H1 (cell line): Measurements from ENCODE around the gene PID1. TPM values are rescaled to one million over a fixed set of nuclear protein-coding genes. Genes with fewer than 3 reads are reported as not detected.

ENCODE experiments used
- CTCF ChIA-PET: fragments of 300-600 bp; sonication (Branson Sonifier 250); formaldehyde crosslinking; loops from one replicate; lab custom pipeline; 2021; ENCODE audit not compliant: partially characterized antibody; lab: Charles Lee
- POLR2A ChIA-PET: fragments of 300-600 bp; sonication (Branson Sonifier 250); formaldehyde crosslinking; loops from one replicate; lab custom pipeline; 2021; ENCODE audit warnings: inconsistent platforms; ENCODE audit not compliant: partially characterized antibody; lab: Charles Lee
- DNase-seq, 2 experiments: peaks; one replicate each; pipeline versions ENCODE4 v3.0.0 to v3.0.0-alpha.2; 2010 to 2022; ENCODE audit warnings: low spot score in 2 of 2, low read depth in 1 of 2, mixed read lengths in 1 of 2
- FAIRE-seq: peaks from 2 replicates; lab custom pipeline; 2011; peaks lifted over from hg19 to GRCh38; lab: Jason Lieb, UNC
- H2AFZ ChIP-seq: 2 replicates; pipeline ENCODE4 v1.8.1; 2012; ENCODE audit warnings: low read length, inconsistent platforms
- H2AK5ac ChIP-seq: 2 replicates; pipeline ENCODE4 v1.6.1; 2013; ENCODE audit warnings: low read depth, low read length
- H2BK120ac ChIP-seq: replicated peaks from 2 replicates; pipeline ENCODE3; 2013; ENCODE audit warnings: low read depth, low read length, inconsistent platforms
- H2BK12ac ChIP-seq: 2 replicates; pipeline ENCODE4 v1.6.1; 2013; ENCODE audit warnings: low read depth, low read length
- H2BK15ac ChIP-seq: 2 replicates; pipeline ENCODE4 v1.6.1; 2013; ENCODE audit warnings: low read length
- H2BK20ac ChIP-seq: 2 replicates; pipeline ENCODE4 v1.6.1; 2013; ENCODE audit warnings: low read length
- H2BK5ac ChIP-seq: 2 replicates; pipeline ENCODE4 v1.6.1; 2013; ENCODE audit warnings: low read depth, low read length
- H3K14ac ChIP-seq: 2 replicates; pipeline ENCODE4 v1.6.1; 2013; ENCODE audit warnings: inconsistent platforms; ENCODE audit not compliant: insufficient read length
- H3K18ac ChIP-seq: 2 replicates; pipeline ENCODE4 v1.6.1; 2013; ENCODE audit warnings: low read length; ENCODE audit errors: extremely low read depth
- H3K23ac ChIP-seq: 2 replicates; pipeline ENCODE4 v1.6.1; 2013; ENCODE audit warnings: inconsistent platforms; ENCODE audit not compliant: insufficient read length
- H3K23me2 ChIP-seq: 2 replicates; pipeline ENCODE4 v1.6.1; 2013; ENCODE audit warnings: low read depth, low read length
- H3K27ac ChIP-seq: 2 replicates; pipeline ENCODE4 v1.6.1; 2011; ENCODE audit warnings: low read depth, low read length, inconsistent platforms
- H3K27me3 ChIP-seq, 4 experiments: replicated peaks in 1 of 4; 1 replicate in 1 of 4; 2 replicates in 3 of 4; pipeline versions ENCODE4 v1.6.1 to v1.8.1; 2011 to 2013; ENCODE audit warnings: low read length in 3 of 4, mild to moderate bottlenecking in 3 of 4, inconsistent platforms in 2 of 4, mixed read lengths in 2 of 4, moderate library complexity in 1 of 4; ENCODE audit not compliant: control insufficient read depth in 3 of 4, insufficient read depth in 3 of 4; ENCODE audit errors: extremely low read depth in 1 of 4
- H3K36me3 ChIP-seq, 4 experiments: 2 replicates each; pipeline versions ENCODE4 v1.6.1 to v1.8.1; 2011 to 2013; ENCODE audit warnings: mild to moderate bottlenecking in 4 of 4, low read length in 3 of 4, moderate library complexity in 2 of 4, control low read depth in 1 of 4, inconsistent platforms in 1 of 4; ENCODE audit not compliant: insufficient read depth in 4 of 4, control insufficient read depth in 2 of 4
- H3K4ac ChIP-seq: replicated peaks from 2 replicates; pipeline ENCODE3; 2013; ENCODE audit warnings: low read length, low read depth, mixed read lengths, inconsistent platforms; ENCODE audit not compliant: insufficient read length
- H3K4me1 ChIP-seq, 4 experiments: replicated peaks in 1 of 4; 1 replicate in 1 of 4; 2 replicates in 3 of 4; pipeline versions ENCODE4 v1.6.1 to v1.8.1; 2011 to 2013; ENCODE audit warnings: low read length in 3 of 4, inconsistent platforms in 2 of 4, mixed read lengths in 1 of 4; ENCODE audit not compliant: insufficient read depth in 4 of 4, control insufficient read depth in 3 of 4
- H3K4me2 ChIP-seq, 2 experiments: 2 replicates each; pipeline versions ENCODE4 v1.6.1 to v1.8.1; 2011 to 2013; ENCODE audit warnings: low read depth in 2 of 2, low read length in 2 of 2, control low read depth in 1 of 2, inconsistent platforms in 1 of 2, mild to moderate bottlenecking in 1 of 2; ENCODE audit not compliant: insufficient read depth in 1 of 2
- H3K4me3 ChIP-seq, 4 experiments: fragments of 200-600, 300-600 bp in 1 of 4; sonication (generic), shearing (Covaris generic), sonication (Bioruptor Twin) in 1 of 4; 2 replicates each; pipeline versions ENCODE4 v1.5.1 to v1.8.1; 2011 to 2016; ENCODE audit warnings: low read length in 4 of 4, low read depth in 3 of 4, control low read depth in 2 of 4, inconsistent platforms in 2 of 4, mild to moderate bottlenecking in 2 of 4, mixed read lengths in 1 of 4, moderate library complexity in 1 of 4; ENCODE audit not compliant: insufficient read depth in 2 of 4; ENCODE audit errors: extremely low read depth in 1 of 4
- H3K56ac ChIP-seq: replicated peaks from 2 replicates; pipeline ENCODE3; 2013; ENCODE audit warnings: low read depth, mild to moderate bottlenecking, mixed read lengths, low read length, inconsistent platforms; ENCODE audit not compliant: insufficient read length
- H3K79me1 ChIP-seq: 2 replicates; pipeline ENCODE4 v1.6.1; 2013; ENCODE audit warnings: low read depth, low read length, control low read depth
- H3K79me2 ChIP-seq, 2 experiments: 2 replicates each; pipeline versions ENCODE4 v1.6.1 to v1.8.1; 2012 to 2013; ENCODE audit warnings: low read length in 2 of 2, mild to moderate bottlenecking in 2 of 2, inconsistent platforms in 1 of 2; ENCODE audit not compliant: insufficient read depth in 2 of 2, control insufficient read depth in 1 of 2
- H3K9ac ChIP-seq, 4 experiments: replicated peaks in 1 of 4; 1 replicate in 1 of 4; 2 replicates in 3 of 4; pipeline versions ENCODE4 v1.6.1 to v1.8.1; 2011 to 2013; ENCODE audit warnings: low read depth in 3 of 4, low read length in 3 of 4, control low read depth in 2 of 4, mild to moderate bottlenecking in 2 of 4, moderate library complexity in 2 of 4, inconsistent platforms in 1 of 4; ENCODE audit errors: extremely low read depth in 1 of 4
- H3K9me3 ChIP-seq, 2 experiments: 2 replicates each; pipeline versions ENCODE4 v1.6.1 to v1.8.1; 2012 to 2013; ENCODE audit warnings: mild to moderate bottlenecking in 2 of 2, moderate library complexity in 2 of 2, control low read depth in 1 of 2, inconsistent platforms in 1 of 2, low read depth in 1 of 2, low read length in 1 of 2, mixed read lengths in 1 of 2; ENCODE audit not compliant: insufficient read depth in 2 of 2
- H4K20me1 ChIP-seq, 2 experiments: replicated peaks in 1 of 2; 2 replicates each; pipeline versions ENCODE3 to v1.8.1; 2011 to 2013; ENCODE audit warnings: inconsistent platforms in 2 of 2, low read length in 2 of 2, mild to moderate bottlenecking in 1 of 2; ENCODE audit not compliant: insufficient read depth in 2 of 2, control insufficient read depth in 1 of 2
- H4K5ac ChIP-seq: 2 replicates; pipeline ENCODE4 v1.6.1; 2013; ENCODE audit warnings: low read length, low read depth, mixed read lengths, inconsistent platforms; ENCODE audit not compliant: insufficient read length
- H4K8ac ChIP-seq: 2 replicates; pipeline ENCODE4 v1.8.0; 2013; ENCODE audit warnings: mild to moderate bottlenecking, moderate library complexity, low read length, inconsistent platforms; ENCODE audit not compliant: insufficient read depth; ENCODE audit errors: extremely low read depth
- H4K91ac ChIP-seq: replicated peaks from 2 replicates; pipeline ENCODE3; 2013; ENCODE audit warnings: low read length, mixed read lengths, inconsistent platforms; ENCODE audit not compliant: insufficient read length
- BACH1 ChIP-seq: IDR thresholded peaks from 2 replicates; pipeline ENCODE4 v1.6.1; 2012; ENCODE audit warnings: low read length, improper control_type of control experiment
- BCL11A ChIP-seq, 2 experiments: IDR thresholded peaks; one replicate each; pipeline ENCODE4 v1.6.1; 2011; ENCODE audit warnings: low read depth in 2 of 2, low read length in 2 of 2, mild to moderate bottlenecking in 2 of 2
- CBX8 ChIP-seq: fragments of 300-800, 300-1000 bp; sonication (generic); IDR thresholded peaks from 2 replicates; pipeline ENCODE4 v1.7.1; 2016; ENCODE audit warnings: low read depth, low read length, borderline replicate concordance
- EP300 ChIP-seq, 2 experiments: IDR thresholded peaks; 1 replicate in 1 of 2; 2 replicates in 1 of 2; pipeline ENCODE4 v1.6.1; 2011 to 2012; ENCODE audit warnings: low read depth in 2 of 2, low read length in 2 of 2, mild to moderate bottlenecking in 2 of 2, borderline replicate concordance in 1 of 2, inconsistent platforms in 1 of 2, moderate library complexity in 1 of 2
- GTF2F1 ChIP-seq: IDR thresholded peaks from 2 replicates; pipeline ENCODE4 v1.6.1; 2012; ENCODE audit warnings: low read depth, low read length, improper control_type of control experiment, borderline replicate concordance
- JUND ChIP-seq: IDR thresholded peaks from 2 replicates; pipeline ENCODE4 v1.6.1; 2011; ENCODE audit warnings: mild to moderate bottlenecking, improper control_type of control experiment, low read length
- NANOG ChIP-seq: IDR thresholded peaks from 2 replicates; pipeline ENCODE4 v1.6.1; 2011; ENCODE audit warnings: low read length, low read depth, mild to moderate bottlenecking, inconsistent platforms; ENCODE audit not compliant: insufficient read depth, poor library complexity, severe bottlenecking
- RNF2 ChIP-seq: fragments of 200-900, 300-1000 bp; sonication (generic); IDR thresholded peaks from 2 replicates; pipeline ENCODE4 v1.7.1; 2016; ENCODE audit warnings: borderline replicate concordance, low read depth, mild to moderate bottlenecking, antibody characterized with exemption, low read length; ENCODE audit not compliant: poor library complexity, severe bottlenecking; ENCODE audit errors: missing control alignments
- SIN3A ChIP-seq, 2 experiments: IDR thresholded peaks in 1 of 2; conservative IDR thresholded peaks in 1 of 2; 2 replicates each; pipeline ENCODE4 v1.6.1; 2011 to 2012; ENCODE audit warnings: low read length in 2 of 2, improper control_type of control experiment in 1 of 2, low read depth in 1 of 2, mild to moderate bottlenecking in 1 of 2
- SIX5 ChIP-seq: IDR thresholded peaks from 2 replicates; pipeline ENCODE4 v1.6.1; 2011; ENCODE audit warnings: mild to moderate bottlenecking, low read depth, low read length
- TEAD4 ChIP-seq: IDR thresholded peaks from 2 replicates; pipeline ENCODE4 v1.6.1; 2012; ENCODE audit warnings: low read depth, low read length, inconsistent platforms, mixed read lengths
- YY1 ChIP-seq: IDR thresholded peaks from 2 replicates; pipeline ENCODE4 v1.6.1; 2011; ENCODE audit warnings: low read depth, mild to moderate bottlenecking, low read length
- ZNF274 ChIP-seq: IDR thresholded peaks from 2 replicates; pipeline ENCODE4 v1.7.0; 2012; ENCODE audit warnings: low read length, borderline replicate concordance; ENCODE audit errors: extremely low read depth
- WGBS, 2 experiments: shearing (Covaris generic) in 1 of 2; methylation state at CpG; one replicate each; pipeline versions ENCODE4 v1.1.6 to v1.1.7; 2013 to 2015; ENCODE audit warnings: low lambda C conversion rate in 2 of 2, mixed read lengths in 2 of 2, inconsistent platforms in 1 of 2, low coverage in 1 of 2, missing lambda C conversion rate in 1 of 2; ENCODE audit not compliant: insufficient replicate concordance in 2 of 2, insufficient coverage in 1 of 2, insufficient read length in 1 of 2; ENCODE audit errors: extremely low coverage in 1 of 2, missing lambda C conversion rate in 1 of 2; 5-methylcytosine and 5-hydroxymethylcytosine counted together
- polyA plus RNA-seq, 7 experiments: library from polyadenylated mRNA; depleted of rRNA in 3 of 7; stranded (reverse) in 5 of 7; unstranded in 2 of 7; fragments of >200 nt in 5 of 7; fragments of 200-250 nt in 2 of 7; gene quantifications; 1 replicate in 5 of 7; 2 replicates in 1 of 7; 4 replicates in 1 of 7; pipeline versions ENCODE4 v1.2.1 to v1.2.3, GENCODE V29; 2011 to 2013; ENCODE audit warnings: missing spikeins in 2 of 7, mixed read lengths in 2 of 7
- total RNA-seq: library from RNA; stranded (reverse); fragmentation: NEBNext Ultra II Directional; extraction: Animal tissue kit (Norgen Biotek cat#: 25700); gene quantifications from 2 replicates; pipeline ENCODE4 v1.2.1, GENCODE V29; 2021

Gene PID1
- total and polyA plus RNA-seq, 2 of the 8 experiments (the other 6 are each of a cell fraction or from before 2014, with no cell fraction given), result 1.5 to 3.3 TPM

GRCh38 chr2:229199267-229199666 is 71.8 kb downstream of the PID1 start:
- Histone ChIP-seq H3K79me1 (no peaks in the 10 kb centered on the region), H3K36me3 (no peaks in the 10 kb centered on the region), H3K79me2 (no peaks in the 10 kb centered on the region), H4K5ac (no peak overlapping the region), H2BK5ac (no peak overlapping the region), H3K56ac (no peak overlapping the region), H3K18ac (no peak overlapping the region), H3K14ac (no peak overlapping the region), H3K4me1 (no peaks in the 10 kb centered on the region), H2BK120ac (no peak overlapping the region), H3K27ac (no peak overlapping the region), H3K4me3 (no peak overlapping the region), H4K20me1 (no peaks in the 10 kb centered on the region), H3K9me3 (no peaks in the 10 kb centered on the region), H2AK5ac (no peak overlapping the region), H3K23ac (no peak overlapping the region), H2BK15ac (no peak overlapping the region), H3K23me2 (no peaks in the 10 kb centered on the region), H3K27me3 (no peaks in the 10 kb centered on the region), H4K8ac (no peak overlapping the region), H4K91ac (no peak overlapping the region), H2AFZ (no peak overlapping the region), H3K4me2 (no peak overlapping the region), H3K4ac (no peak overlapping the region), H2BK12ac (no peak overlapping the region), H3K9ac (no peak overlapping the region), H2BK20ac (no peak overlapping the region)
- DNase-seq (no peak), FAIRE-seq (no peak)
- TF ChIP-seq TEAD4 (no peak), JUND (no peak), BCL11A (IDR thresholded peaks at IDR 0.05; ENCODE audit: low read depth in 2 of 2, low read length in 2 of 2) (no peak), EP300 (IDR thresholded peaks at IDR 0.05; ENCODE audit: borderline replicate concordance in 1 of 2, low read depth in 2 of 2, low read length in 2 of 2) (no peak), ZNF274 (no peak), BACH1 (no peak), YY1 (no peak), GTF2F1 (no peak), NANOG (no peak), SIN3A (conservative IDR thresholded peaks at IDR 0.05 in 1 of 2, IDR thresholded peaks at IDR 0.05 in 1 of 2; ENCODE audit: low read depth in 1 of 2, low read length in 2 of 2) (no peak), RNF2 (no peak), CBX8 (no peak), SIX5 (no peak)
- ChIA-PET POLR2A (no interaction called here), CTCF (interaction anchor here (0.6 kb wide), 1 partner anchor 487 kb away, joined by 3 read pairs; no protein-coding TSS in a partner anchor)
- 86% methylated on average over 2 of the region's 2 CpGs; no CpG with 5 or more reads in 1 of the 2 experiments for WGBS, 2 experiments
